ENCODE measurements around the gene TMEM132D.

GRCh38 chr12:129861951-129862350 lies 41.9 kb downstream of the TMEM132D start:
- TF ChIP-seq CTCF (conservative IDR thresholded peaks at IDR 0.05; ENCODE audit: low read length) (no peak), EZH2phosphoT487 (IDR thresholded peaks at IDR 0.05; ENCODE audit: borderline replicate concordance, low read depth, low read length) (no peak)

Data from OCI-LY7 (cell line).